GM23338 (cell line): ENCODE results near the gene OMA1. TPM values are rescaled to one million over a fixed set of nuclear protein-coding genes. Genes with fewer than 3 reads are reported as not detected.

Experiments
- ATAC-seq: fragments of 200-7000 bp; cut with Tn5 transposase; 3 replicates; pipeline ENCODE4 v1.9.1; 2020
- DNase-seq: peaks from one replicate; pipeline ENCODE4 v3.0.0-alpha.2; 2015; ENCODE audit warnings: low spot score
- H2AFZ ChIP-seq: fragments of 200-600 bp; sonication (generic); 2 replicates; pipeline ENCODE4 v1.8.0; 2016; ENCODE audit warnings: antibody characterized with exemption, mild to moderate bottlenecking, moderate library complexity
- H3F3A ChIP-seq: fragments of 200-600 bp; sonication (generic); replicated peaks from 2 replicates; pipeline ENCODE4 v1.8.0; 2017; ENCODE audit warnings: antibody characterized with exemption, mixed run types, low read depth
- H3K27ac ChIP-seq: fragments of 200-600 bp; sonication (generic); 2 replicates; pipeline ENCODE4 v1.6.1; 2016; ENCODE audit warnings: low read depth
- H3K27me3 ChIP-seq: fragments of 200-600 bp; sonication (generic); 2 replicates; pipeline ENCODE4 v1.8.0; 2016; ENCODE audit warnings: mild to moderate bottlenecking, mixed run types, moderate library complexity; ENCODE audit not compliant: insufficient read depth
- H3K36me3 ChIP-seq: fragments of 200-600 bp; sonication (generic); 2 replicates; pipeline ENCODE4 v1.8.0; 2016; ENCODE audit warnings: mild to moderate bottlenecking; ENCODE audit not compliant: insufficient read depth
- H3K4me1 ChIP-seq: fragments of 200-600 bp; sonication (generic); 2 replicates; pipeline ENCODE4 v1.8.0; 2016; ENCODE audit warnings: mild to moderate bottlenecking, moderate library complexity; ENCODE audit not compliant: insufficient read depth
- H3K4me2 ChIP-seq: fragments of 200-600 bp; sonication (generic); 2 replicates; pipeline ENCODE4 v1.7.1; 2017; ENCODE audit warnings: mixed run types
- H3K4me3 ChIP-seq: fragments of 200-600 bp; sonication (generic); 2 replicates; pipeline ENCODE4 v1.6.1; 2016; ENCODE audit warnings: mixed run types
- H3K79me2 ChIP-seq: fragments of 200-600 bp; sonication (generic); replicated peaks from 2 replicates; pipeline ENCODE4 v1.8.0; 2017; ENCODE audit warnings: mild to moderate bottlenecking; ENCODE audit not compliant: insufficient read depth
- H3K9me2 ChIP-seq: fragments of 200-600 bp; sonication (generic); 2 replicates; pipeline ENCODE4 v1.8.0; 2017; ENCODE audit not compliant: insufficient read depth
- H4K20me1 ChIP-seq: fragments of 200-600 bp; sonication (generic); replicated peaks from 2 replicates; pipeline ENCODE4 v1.8.0; 2017; ENCODE audit warnings: mild to moderate bottlenecking; ENCODE audit not compliant: insufficient read depth
- H3K27ac Mint-ChIP-seq: 2 replicates; pipeline ENCODE4 v1.8.0; 2020; ENCODE audit warnings: inconsistent platforms, mild to moderate bottlenecking, moderate library complexity, mixed read lengths
- H3K27me3 Mint-ChIP-seq: 3 replicates; pipeline ENCODE4 v1.8.0; 2022; ENCODE audit warnings: low read depth, mild to moderate bottlenecking, moderate library complexity, mixed read lengths, inconsistent platforms; ENCODE audit not compliant: insufficient read depth, poor library complexity
- H3K36me3 Mint-ChIP-seq: 3 replicates; pipeline ENCODE4 v1.8.0; 2021; ENCODE audit warnings: low read depth, mild to moderate bottlenecking, inconsistent platforms, moderate library complexity, mixed read lengths
- H3K4me1 Mint-ChIP-seq: 3 replicates; pipeline ENCODE4 v1.8.0; 2020; ENCODE audit warnings: mild to moderate bottlenecking, inconsistent platforms, mixed read lengths
- H3K4me3 Mint-ChIP-seq: 3 replicates; pipeline ENCODE4 v1.8.0; 2021; ENCODE audit warnings: moderate library complexity, mild to moderate bottlenecking, inconsistent platforms, mixed read lengths
- H3K9me3 Mint-ChIP-seq: 3 replicates; pipeline ENCODE4 v1.8.0; 2020; ENCODE audit warnings: moderate library complexity, mild to moderate bottlenecking, inconsistent platforms, mixed read lengths
- CREB1 ChIP-seq: fragments of 250-450 bp; sonication (Bioruptor Pico); IDR thresholded peaks from 2 replicates; pipeline ENCODE4 v1.5.0; 2020; ENCODE audit warnings: low read depth, mild to moderate bottlenecking, moderate library complexity
- EZH2 ChIP-seq: fragments of 200-600 bp; sonication (generic); IDR thresholded peaks from one replicate; pipeline ENCODE4 v1.8.0; 2017; ENCODE audit warnings: antibody characterized with exemption, mild to moderate bottlenecking, low read depth; ENCODE audit not compliant: unreplicated experiment
- EZH2phosphoT487 ChIP-seq: fragments of 200-600 bp; sonication (generic); IDR thresholded peaks from one replicate; pipeline ENCODE4 v1.8.1; 2018; ENCODE audit warnings: antibody characterized with exemption; ENCODE audit not compliant: unreplicated experiment
- JUNB ChIP-seq: IDR thresholded peaks from one replicate; pipeline ENCODE4 v1.6.1; 2016; ENCODE audit warnings: antibody characterized with exemption; ENCODE audit not compliant: unreplicated experiment
- NANOG ChIP-seq: IDR thresholded peaks from 2 replicates; pipeline ENCODE4 v1.6.1; 2016; ENCODE audit warnings: antibody characterized with exemption, borderline replicate concordance
- STAT1 ChIP-seq: IDR thresholded peaks from one replicate; pipeline ENCODE4 v1.6.1; 2016; ENCODE audit warnings: antibody characterized with exemption; ENCODE audit not compliant: unreplicated experiment
- ZNF331 ChIP-seq: fragments of 250-450 bp; sonication (Bioruptor Pico); IDR thresholded peaks from 2 replicates; pipeline ENCODE4 v1.5.0; 2020; ENCODE audit warnings: low read depth, mild to moderate bottlenecking, moderate library complexity
- polyA plus RNA-seq: library from polyadenylated mRNA; unstranded; fragments of >200 nt; fragmentation: Nextera tagmentation; extraction: Ambion mirVana; gene quantifications from 2 replicates; pipeline ENCODE4 v1.2.1, GENCODE V29; 2016
- total RNA-seq: library from RNA; depleted of rRNA; stranded (reverse); fragments of >200 nt; shearing (Covaris generic); gene quantifications from 2 replicates; pipeline ENCODE4 v1.2.3, GENCODE V29; 2014
- TF ChIP-seq, protein P1 (sequence below), 2 experiments: fragments of 200-600 bp in 1 of 2; sonication (generic) in 1 of 2; conservative IDR thresholded peaks; 2 replicates each; pipeline versions ENCODE4 v1.5.1 to v1.6.1; 2016 to 2017; ENCODE audit warnings: antibody characterized with exemption in 2 of 2, low read depth in 2 of 2, mild to moderate bottlenecking in 2 of 2, moderate library complexity in 1 of 2
- TF ChIP-seq, protein P2 (sequence below): IDR thresholded peaks from 2 replicates; pipeline ENCODE4 v1.6.1; 2016; ENCODE audit warnings: antibody characterized with exemption
- TF ChIP-seq, protein P3 (sequence below): IDR thresholded peaks from one replicate; pipeline ENCODE4 v1.6.1; 2018; ENCODE audit warnings: antibody characterized with exemption; ENCODE audit not compliant: unreplicated experiment

The OMA1 gene
- total and polyA plus RNA-seq, 2 experiments from 2014 or later: 21.3 to 33.1 TPM

DNA sequence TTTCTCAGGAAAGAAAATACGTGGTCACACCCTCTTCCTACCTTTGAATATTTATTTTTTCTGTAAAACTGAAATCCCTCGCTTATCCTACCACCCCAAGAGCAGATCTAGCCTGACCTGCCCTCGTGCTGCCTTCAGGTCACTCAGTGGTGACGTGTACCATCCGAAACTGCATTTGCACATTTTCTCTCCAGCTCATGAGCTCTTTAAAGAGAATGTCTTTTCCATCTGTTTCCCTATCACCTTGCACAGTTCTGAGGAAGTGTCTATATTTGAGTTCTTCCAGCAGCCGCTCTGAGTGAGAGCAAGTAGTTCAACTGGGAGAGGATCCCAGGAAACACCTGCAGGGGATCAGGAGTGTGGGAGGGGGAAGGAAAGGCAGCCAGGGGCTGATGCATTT is 91.7 kb downstream of the OMA1 start:
- Mint-ChIP-seq H3K9me3 (no peaks in the 10 kb centered on the region), H3K4me1 (peaks cover 10% of the 10 kb centered on the region)

DNA sequence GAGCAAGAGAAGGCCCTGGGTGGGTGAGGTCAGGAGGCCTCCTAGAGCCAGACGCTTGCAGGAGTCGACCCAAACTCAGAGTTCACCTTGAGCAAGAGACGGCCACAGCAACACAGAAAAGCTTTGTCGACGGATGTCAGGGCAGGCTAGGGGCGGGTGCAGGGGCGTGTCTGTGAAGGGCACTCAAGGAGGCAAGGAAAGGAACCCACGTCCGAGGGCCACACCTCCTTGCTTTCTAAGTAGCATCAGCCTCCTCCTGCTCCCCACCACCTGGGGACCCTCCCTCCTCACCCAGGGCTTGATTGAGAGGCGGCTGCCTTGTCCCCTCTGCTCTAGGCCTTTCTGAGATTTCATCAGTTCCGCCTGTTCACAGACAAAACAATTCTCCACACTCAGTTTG is 92.1 kb downstream of the OMA1 start:
- peak; percentile 66 for DNase-seq
- no peak overlapping the region for H3K27ac Mint-ChIP-seq

More for the DNA sequence above, 91.7 kb downstream of the OMA1 start:
- no peak overlapping the region for H3K4me3 Mint-ChIP-seq
- H3K79me2 ChIP-seq: no peaks in the 10 kb centered on the region
- H3K36me3 ChIP-seq: no peaks in the 10 kb centered on the region
- no peaks in the 10 kb centered on the region for H4K20me1 ChIP-seq
- H3F3A ChIP-seq: no peaks in the 10 kb centered on the region
- H3K4me2 ChIP-seq: no peak overlapping the region; the same call in 1 of the 2 replicates
- DNase-seq (no peak), ATAC-seq (no peak)
- H3K36me3 Mint-ChIP-seq: no peaks in the 10 kb centered on the region
- peak overlapping the region; percentile 90 for H2AFZ ChIP-seq
- H3K4me1 ChIP-seq: peaks cover 7% of the 10 kb centered on the region; the same call in 1 of the 2 replicates
- no peaks in the 10 kb centered on the region for H3K27me3 ChIP-seq
- TF ChIP-seq, protein P1, sequence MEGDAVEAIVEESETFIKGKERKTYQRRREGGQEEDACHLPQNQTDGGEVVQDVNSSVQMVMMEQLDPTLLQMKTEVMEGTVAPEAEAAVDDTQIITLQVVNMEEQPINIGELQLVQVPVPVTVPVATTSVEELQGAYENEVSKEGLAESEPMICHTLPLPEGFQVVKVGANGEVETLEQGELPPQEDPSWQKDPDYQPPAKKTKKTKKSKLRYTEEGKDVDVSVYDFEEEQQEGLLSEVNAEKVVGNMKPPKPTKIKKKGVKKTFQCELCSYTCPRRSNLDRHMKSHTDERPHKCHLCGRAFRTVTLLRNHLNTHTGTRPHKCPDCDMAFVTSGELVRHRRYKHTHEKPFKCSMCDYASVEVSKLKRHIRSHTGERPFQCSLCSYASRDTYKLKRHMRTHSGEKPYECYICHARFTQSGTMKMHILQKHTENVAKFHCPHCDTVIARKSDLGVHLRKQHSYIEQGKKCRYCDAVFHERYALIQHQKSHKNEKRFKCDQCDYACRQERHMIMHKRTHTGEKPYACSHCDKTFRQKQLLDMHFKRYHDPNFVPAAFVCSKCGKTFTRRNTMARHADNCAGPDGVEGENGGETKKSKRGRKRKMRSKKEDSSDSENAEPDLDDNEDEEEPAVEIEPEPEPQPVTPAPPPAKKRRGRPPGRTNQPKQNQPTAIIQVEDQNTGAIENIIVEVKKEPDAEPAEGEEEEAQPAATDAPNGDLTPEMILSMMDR (conservative IDR thresholded peaks at IDR 0.05; ENCODE audit: low read depth in 2 of 2): no peak
- no peak for TF ChIP-seq EZH2phosphoT487
- no peak for TF ChIP-seq CREB1 (CRISPR knock-in tag)
- H3K27ac ChIP-seq: no peak overlapping the region
- no peak overlapping the region for H3K4me3 ChIP-seq
- no peak overlapping the region for H3K27ac Mint-ChIP-seq
- no peaks in the 10 kb centered on the region for H3K9me2 ChIP-seq
- peaks cover 12% of the 10 kb centered on the region for H3K27me3 Mint-ChIP-seq

More for the DNA sequence above, 92.1 kb downstream of the OMA1 start:
- Histone ChIP-seq H3K4me3 (no peak overlapping the region), H3K36me3 (no peaks in the 10 kb centered on the region), H3K4me1 (peaks cover 7% of the 10 kb centered on the region; the same call in 1 of the 2 replicates), H3F3A (no peaks in the 10 kb centered on the region), H3K4me2 (no peak overlapping the region; the same call in 1 of the 2 replicates), H3K27me3 (no peaks in the 10 kb centered on the region), H4K20me1 (no peaks in the 10 kb centered on the region), H3K27ac (no peak overlapping the region), H3K9me2 (no peaks in the 10 kb centered on the region), H2AFZ (peak overlapping the region; percentile 90), H3K79me2 (no peaks in the 10 kb centered on the region)
- TF ChIP-seq ZNF331 (CRISPR knock-in tag): no peak
- no peak for TF ChIP-seq EZH2
- TF ChIP-seq, protein P1 (conservative IDR thresholded peaks at IDR 0.05; ENCODE audit: low read depth in 2 of 2): no peak
- no peak for TF ChIP-seq EZH2phosphoT487
- no peak for TF ChIP-seq NANOG
- no peak for TF ChIP-seq JUNB
- no peak for TF ChIP-seq STAT1
- TF ChIP-seq, protein P2, sequence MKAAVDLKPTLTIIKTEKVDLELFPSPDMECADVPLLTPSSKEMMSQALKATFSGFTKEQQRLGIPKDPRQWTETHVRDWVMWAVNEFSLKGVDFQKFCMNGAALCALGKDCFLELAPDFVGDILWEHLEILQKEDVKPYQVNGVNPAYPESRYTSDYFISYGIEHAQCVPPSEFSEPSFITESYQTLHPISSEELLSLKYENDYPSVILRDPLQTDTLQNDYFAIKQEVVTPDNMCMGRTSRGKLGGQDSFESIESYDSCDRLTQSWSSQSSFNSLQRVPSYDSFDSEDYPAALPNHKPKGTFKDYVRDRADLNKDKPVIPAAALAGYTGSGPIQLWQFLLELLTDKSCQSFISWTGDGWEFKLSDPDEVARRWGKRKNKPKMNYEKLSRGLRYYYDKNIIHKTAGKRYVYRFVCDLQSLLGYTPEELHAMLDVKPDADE: no peak
- TF ChIP-seq, protein P3, sequence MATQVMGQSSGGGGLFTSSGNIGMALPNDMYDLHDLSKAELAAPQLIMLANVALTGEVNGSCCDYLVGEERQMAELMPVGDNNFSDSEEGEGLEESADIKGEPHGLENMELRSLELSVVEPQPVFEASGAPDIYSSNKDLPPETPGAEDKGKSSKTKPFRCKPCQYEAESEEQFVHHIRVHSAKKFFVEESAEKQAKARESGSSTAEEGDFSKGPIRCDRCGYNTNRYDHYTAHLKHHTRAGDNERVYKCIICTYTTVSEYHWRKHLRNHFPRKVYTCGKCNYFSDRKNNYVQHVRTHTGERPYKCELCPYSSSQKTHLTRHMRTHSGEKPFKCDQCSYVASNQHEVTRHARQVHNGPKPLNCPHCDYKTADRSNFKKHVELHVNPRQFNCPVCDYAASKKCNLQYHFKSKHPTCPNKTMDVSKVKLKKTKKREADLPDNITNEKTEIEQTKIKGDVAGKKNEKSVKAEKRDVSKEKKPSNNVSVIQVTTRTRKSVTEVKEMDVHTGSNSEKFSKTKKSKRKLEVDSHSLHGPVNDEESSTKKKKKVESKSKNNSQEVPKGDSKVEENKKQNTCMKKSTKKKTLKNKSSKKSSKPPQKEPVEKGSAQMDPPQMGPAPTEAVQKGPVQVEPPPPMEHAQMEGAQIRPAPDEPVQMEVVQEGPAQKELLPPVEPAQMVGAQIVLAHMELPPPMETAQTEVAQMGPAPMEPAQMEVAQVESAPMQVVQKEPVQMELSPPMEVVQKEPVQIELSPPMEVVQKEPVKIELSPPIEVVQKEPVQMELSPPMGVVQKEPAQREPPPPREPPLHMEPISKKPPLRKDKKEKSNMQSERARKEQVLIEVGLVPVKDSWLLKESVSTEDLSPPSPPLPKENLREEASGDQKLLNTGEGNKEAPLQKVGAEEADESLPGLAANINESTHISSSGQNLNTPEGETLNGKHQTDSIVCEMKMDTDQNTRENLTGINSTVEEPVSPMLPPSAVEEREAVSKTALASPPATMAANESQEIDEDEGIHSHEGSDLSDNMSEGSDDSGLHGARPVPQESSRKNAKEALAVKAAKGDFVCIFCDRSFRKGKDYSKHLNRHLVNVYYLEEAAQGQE: no peak
- TF ChIP-seq CREB1 (CRISPR knock-in tag): no peak
- Mint-ChIP-seq H3K4me3 (no peak overlapping the region), H3K27me3 (peaks cover 12% of the 10 kb centered on the region), H3K4me1 (peaks cover 10% of the 10 kb centered on the region), H3K36me3 (no peaks in the 10 kb centered on the region), H3K9me3 (no peaks in the 10 kb centered on the region)
- peak; percentile 96 for ATAC-seq
